OCI-LY7 (cell line): ENCODE measurements around the gene HSPA1L. TPM values are rescaled to one million over a fixed set of nuclear protein-coding genes. Genes with fewer than 3 reads are reported as not detected.
A peak's percentile ranks its signal among the peaks of the same experiment; 100 is the strongest.
"Not testable (repeated sequence)": the region's sequence is repeated elsewhere in the genome, so short reads cannot be mapped to it uniquely, and the experiment has no call there.

Experiments
- BruUV-seq: library from RNA; stranded (reverse); fragments of 400-500 nt; replicated peaks from 2 replicates; lab custom pipeline; 2021; lab: Mats Ljungman, UMichigan
- CTCF ChIA-PET: fragments of 300-600 bp; sonication (Branson Sonifier 250); formaldehyde crosslinking; loops from one replicate; lab custom pipeline; 2022; ENCODE audit warnings: antibody characterized with exemption; ENCODE audit not compliant: unreplicated experiment; lab: Charles Lee
- POLR2A ChIA-PET: fragments of 300-600 bp; sonication (Branson Sonifier 250); formaldehyde crosslinking; loops from one replicate; lab custom pipeline; 2022; ENCODE audit warnings: antibody characterized with exemption; lab: Charles Lee
- DNase-seq: peaks from one replicate; pipeline ENCODE4 v3.0.0-alpha.2; 2015; ENCODE audit warnings: low spot score
- H2AFZ ChIP-seq: fragments of 200-600 bp; sonication (generic), shearing (Covaris generic); 2 replicates; pipeline ENCODE4 v1.6.1; 2014; ENCODE audit warnings: mild to moderate bottlenecking, antibody characterized with exemption, low read length, moderate library complexity
- H3K27ac ChIP-seq: fragments of 200-600 bp; sonication (generic); 2 replicates; pipeline ENCODE4 v1.5.1; 2014; ENCODE audit warnings: mixed run types, low read depth, mild to moderate bottlenecking, moderate library complexity, low read length, inconsistent platforms; ENCODE audit not compliant: poor library complexity, severe bottlenecking
- H3K36me3 ChIP-seq: fragments of 200-600 bp; sonication (generic); 2 replicates; pipeline ENCODE4 v1.6.1; 2014; ENCODE audit warnings: mild to moderate bottlenecking, antibody characterized with exemption, low read length, moderate library complexity, mixed read lengths; ENCODE audit not compliant: insufficient read depth
- H3K4me1 ChIP-seq: fragments of 200-600 bp; sonication (generic); 2 replicates; pipeline ENCODE4 v1.5.1; 2014; ENCODE audit warnings: mild to moderate bottlenecking, low read length; ENCODE audit not compliant: insufficient read depth, poor library complexity, severe bottlenecking
- H3K4me2 ChIP-seq: fragments of 200-600 bp; sonication (generic); 2 replicates; pipeline ENCODE4 v1.6.1; 2014; ENCODE audit warnings: mild to moderate bottlenecking, low read length
- H3K4me3 ChIP-seq: fragments of 200-600 bp; sonication (generic); 2 replicates; pipeline ENCODE4 v1.5.1; 2014; ENCODE audit warnings: mild to moderate bottlenecking, low read depth, low read length; ENCODE audit not compliant: poor library complexity, severe bottlenecking
- H3K79me2 ChIP-seq: fragments of 200-600 bp; sonication (generic); 2 replicates; pipeline ENCODE4 v1.6.1; 2016; ENCODE audit warnings: low read depth, mild to moderate bottlenecking, low read length, moderate library complexity, mixed read lengths; ENCODE audit not compliant: insufficient read depth
- H3K9me2 ChIP-seq: fragments of 200-600 bp; sonication (generic); 2 replicates; pipeline ENCODE4 v1.6.1; 2016; ENCODE audit warnings: mild to moderate bottlenecking, low read length, mixed read lengths; ENCODE audit not compliant: insufficient read depth
- H3K9me3 ChIP-seq: fragments of 200-600 bp; sonication (generic); 2 replicates; pipeline ENCODE4 v1.6.1; 2014; ENCODE audit warnings: mild to moderate bottlenecking, mixed run types, low read length, mixed read lengths
- H4K20me1 ChIP-seq: fragments of 200-600 bp; sonication (generic); 2 replicates; pipeline ENCODE4 v1.6.1; 2014; ENCODE audit warnings: mild to moderate bottlenecking, antibody characterized with exemption, low read length, moderate library complexity, mixed read lengths; ENCODE audit not compliant: insufficient read depth
- EZH2phosphoT487 ChIP-seq: fragments of 200-600 bp; sonication (generic); IDR thresholded peaks from 2 replicates; pipeline ENCODE4 v1.6.1; 2018; ENCODE audit warnings: low read depth, borderline replicate concordance, mild to moderate bottlenecking, mixed run types, antibody characterized with exemption, low read length, moderate library complexity, mixed read lengths
- intact Hi-C: fragments of 100-400 bp; cut with micrococcal nuclease; formaldehyde crosslinking; loops from one replicate; pipeline ENCODE4 v1.10.0; 2022; ENCODE audit not compliant: unreplicated experiment
- total RNA-seq, 2 experiments: library from RNA; depleted of rRNA in 1 of 2; stranded (reverse); fragments of >200 nt in 1 of 2; shearing (Covaris generic) in 1 of 2; gene quantifications; 2 replicates each; pipeline ENCODE4 v1.2.3, GENCODE V29; 2014 to 2022
- TF ChIP-seq, protein P1 (sequence below): fragments of 200-600 bp; sonication (generic); conservative IDR thresholded peaks from 2 replicates; pipeline ENCODE4 v1.5.1; 2014; ENCODE audit warnings: mild to moderate bottlenecking, antibody characterized with exemption, low read length, moderate library complexity, mixed read lengths

The HSPA1L gene
- total RNA-seq, 2 experiments from 2014 or later, result 0.19 to 0.49 TPM

DNA sequence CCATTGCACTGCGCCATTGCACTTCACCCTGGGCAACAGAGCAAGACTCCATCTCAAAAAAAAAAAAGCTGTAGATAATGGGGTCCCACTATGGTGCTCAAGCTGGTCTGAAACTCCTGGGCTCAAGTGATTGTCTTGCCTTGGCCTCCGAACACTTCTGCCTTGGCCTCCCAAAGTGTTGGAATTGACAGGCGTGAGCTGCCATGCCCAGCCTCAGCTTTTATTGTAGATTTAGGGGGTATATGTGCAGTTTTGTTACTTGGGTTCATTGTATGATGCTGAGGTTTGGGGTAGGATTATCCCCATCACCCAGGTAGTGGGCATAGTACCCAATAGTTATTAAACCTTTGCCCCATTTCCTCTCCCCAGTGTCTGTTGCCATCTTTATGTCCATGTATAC, 23.9 kb upstream of the HSPA1L start:
- peak overlapping the region; percentile 99 for H3K4me3 ChIP-seq
- TF ChIP-seq, protein P1, sequence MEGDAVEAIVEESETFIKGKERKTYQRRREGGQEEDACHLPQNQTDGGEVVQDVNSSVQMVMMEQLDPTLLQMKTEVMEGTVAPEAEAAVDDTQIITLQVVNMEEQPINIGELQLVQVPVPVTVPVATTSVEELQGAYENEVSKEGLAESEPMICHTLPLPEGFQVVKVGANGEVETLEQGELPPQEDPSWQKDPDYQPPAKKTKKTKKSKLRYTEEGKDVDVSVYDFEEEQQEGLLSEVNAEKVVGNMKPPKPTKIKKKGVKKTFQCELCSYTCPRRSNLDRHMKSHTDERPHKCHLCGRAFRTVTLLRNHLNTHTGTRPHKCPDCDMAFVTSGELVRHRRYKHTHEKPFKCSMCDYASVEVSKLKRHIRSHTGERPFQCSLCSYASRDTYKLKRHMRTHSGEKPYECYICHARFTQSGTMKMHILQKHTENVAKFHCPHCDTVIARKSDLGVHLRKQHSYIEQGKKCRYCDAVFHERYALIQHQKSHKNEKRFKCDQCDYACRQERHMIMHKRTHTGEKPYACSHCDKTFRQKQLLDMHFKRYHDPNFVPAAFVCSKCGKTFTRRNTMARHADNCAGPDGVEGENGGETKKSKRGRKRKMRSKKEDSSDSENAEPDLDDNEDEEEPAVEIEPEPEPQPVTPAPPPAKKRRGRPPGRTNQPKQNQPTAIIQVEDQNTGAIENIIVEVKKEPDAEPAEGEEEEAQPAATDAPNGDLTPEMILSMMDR, result no peak
- TF ChIP-seq EZH2phosphoT487, result no peak
- H3K9me3 ChIP-seq, result no peaks in the 10 kb centered on the region
- peaks cover 39% of the 10 kb centered on the region for H4K20me1 ChIP-seq
- CTCF ChIA-PET, result interaction anchor here (0.6 kb wide), 1 partner anchor 1181 kb away, joined by 3 read pairs; no protein-coding TSS in a partner anchor
- no peak for DNase-seq
- H3K4me2 ChIP-seq, result peak overlapping the region; percentile 96
- H2AFZ ChIP-seq, result no peak overlapping the region
- intact Hi-C loops, result loop anchor here (10.0 kb wide), 1 partner anchor 344 kb away; the partner anchor contains the start of gene MICB
- no TSS peak for BruUV-seq
- H3K4me1 ChIP-seq, result peaks cover 32% of the 10 kb centered on the region
- no peak overlapping the region for H3K27ac ChIP-seq
- no peaks in the 10 kb centered on the region for H3K9me2 ChIP-seq
- H3K79me2 ChIP-seq, result peaks cover 55% of the 10 kb centered on the region
- H3K36me3 ChIP-seq, result peaks cover 73% of the 10 kb centered on the region
- POLR2A ChIA-PET, result interaction anchor here (0.7 to 1.6 kb wide), 5 partner anchors 9 to 100 kb away, joined by 3 to 7 read pairs (median 3); partner anchors contain the start of genes HSPA1B and NEU1

DNA sequence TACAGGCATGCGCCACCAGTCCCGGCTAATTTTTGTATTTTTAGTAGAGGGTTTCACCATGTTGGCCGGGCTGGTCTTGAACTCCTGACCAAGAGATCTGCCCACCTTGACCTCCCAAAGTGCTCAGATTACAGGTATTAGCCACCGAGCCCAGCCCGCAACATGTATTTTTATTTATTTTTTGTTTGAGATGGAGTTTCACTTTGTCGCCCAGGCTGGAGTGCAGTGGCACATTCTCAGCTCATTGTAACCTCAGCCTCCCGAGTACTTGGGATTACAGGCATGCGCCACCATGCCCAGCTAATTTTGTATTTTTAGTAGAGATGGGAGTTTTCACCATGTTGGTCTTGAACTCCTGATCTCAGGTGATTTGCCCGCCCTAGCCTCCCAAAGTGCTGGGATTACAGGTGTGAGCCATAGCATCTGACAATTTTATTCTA, 23.1 kb upstream of the HSPA1L start:
- peak overlapping the region; percentile 95 for H3K27ac ChIP-seq
- BruUV-seq, H3K9me2 ChIP-seq, CTCF ChIA-PET, DNase-seq, H3K9me3 ChIP-seq, H2AFZ ChIP-seq: not testable (repeated sequence)
- peaks cover 39% of the 10 kb centered on the region for H4K20me1 ChIP-seq
- H3K79me2 ChIP-seq, result peaks cover 63% of the 10 kb centered on the region
- H3K36me3 ChIP-seq, result peaks cover 73% of the 10 kb centered on the region
- peaks cover 41% of the 10 kb centered on the region for H3K4me1 ChIP-seq
- POLR2A ChIA-PET, result interaction anchor here (1.1 to 1.6 kb wide), 3 partner anchors 11 to 100 kb away, joined by 3 to 7 read pairs (median 4); partner anchors contain the start of genes HSPA1B and NEU1
- intact Hi-C loops, result loop anchor here (10.0 kb wide), 1 partner anchor 343 kb away; the partner anchor contains the start of gene MICB
- peak overlapping the region; percentile 96 for H3K4me2 ChIP-seq
- peak overlapping the region; percentile 99 for H3K4me3 ChIP-seq

DNA sequence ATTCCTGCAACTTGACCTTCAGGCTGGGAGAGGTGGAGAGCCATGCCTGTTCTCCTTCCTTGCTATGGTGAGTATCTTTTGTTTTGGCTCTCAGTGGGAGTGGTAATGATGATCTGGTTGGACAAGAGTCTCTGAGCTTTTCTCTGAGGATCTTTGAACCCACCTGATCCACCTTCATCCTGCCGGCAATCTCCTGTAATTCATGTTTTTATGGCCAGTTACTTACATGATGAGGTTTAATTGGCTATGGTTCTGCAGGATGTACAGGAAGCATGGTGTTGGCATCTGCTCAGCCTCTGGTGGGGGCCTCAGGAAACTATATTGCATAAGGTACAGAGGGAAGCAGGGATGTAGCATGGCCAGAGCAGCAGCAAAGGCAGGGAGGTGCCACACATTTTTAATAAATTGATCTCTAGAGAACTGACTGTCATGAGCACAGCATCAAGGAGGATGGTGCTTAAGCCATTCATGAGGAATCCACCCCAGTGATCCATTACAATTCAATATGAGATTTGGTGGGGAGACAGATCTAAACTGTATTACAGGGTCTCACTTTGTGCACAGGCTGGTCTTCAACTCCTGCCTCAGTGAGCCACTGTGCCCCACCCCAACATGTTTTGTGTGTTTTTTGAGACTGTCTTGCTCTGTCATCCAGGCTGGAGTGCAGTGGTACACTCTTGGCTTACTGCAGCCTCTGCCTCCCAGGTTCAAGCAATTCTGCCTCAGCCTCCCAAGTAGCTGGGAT, 22.5 kb upstream of the HSPA1L start:
- Histone ChIP-seq H3K27ac (peak overlapping the region; percentile 95), H3K9me3 (no peaks in the 10 kb centered on the region), H3K4me1 (peaks cover 46% of the 10 kb centered on the region), H3K9me2 (no peaks in the 10 kb centered on the region), H3K79me2 (peaks cover 67% of the 10 kb centered on the region), H3K36me3 (peaks cover 73% of the 10 kb centered on the region), H4K20me1 (peaks cover 39% of the 10 kb centered on the region), H3K4me3 (peak overlapping the region; percentile 99), H2AFZ (no peak overlapping the region), H3K4me2 (peak overlapping the region; percentile 96)
- ChIA-PET POLR2A (interaction anchor here (0.6 to 1.1 kb wide), 2 partner anchors 99 to 275 kb away, joined by 3 read pairs; no protein-coding TSS in a partner anchor), CTCF (no interaction called here)
- TF ChIP-seq EZH2phosphoT487, result no peak
- peak; percentile 27 for DNase-seq
- no TSS peak for BruUV-seq
- intact Hi-C loops, result loop anchor here (10.0 kb wide), 1 partner anchor 343 kb away; the partner anchor contains the start of gene MICB
